Activated CD4-positive, alpha-beta T cell treated with anti-CD3 and anti-CD28 coated beads, Interleukin-2, amount 10 ng/mL, durations not matched to agents 7 days and 5 days (primary cell): ENCODE data around the gene PRR23E. TPM values are rescaled to one million over a fixed set of nuclear protein-coding genes. Genes with fewer than 3 reads are reported as not detected.
A peak's percentile ranks its signal among the peaks of the same experiment; 100 is the strongest.

ENCODE experiments used
- CTCF ChIA-PET: fragments of 350-600 bp; sonication (Branson Sonifier 250); formaldehyde crosslinking; loops from one replicate; lab custom pipeline; 2021; ENCODE audit warnings: antibody characterized with exemption; lab: Charles Lee
- POLR2A ChIA-PET: fragments of 350-600 bp; sonication (Branson Sonifier 250); formaldehyde crosslinking; loops from one replicate; lab custom pipeline; 2021; ENCODE audit warnings: antibody characterized with exemption; lab: Charles Lee
- DNase-seq: peaks from one replicate; pipeline ENCODE4 v3.0.0-alpha.2; 2020
- H3K27ac Mint-ChIP-seq: one replicate; pipeline ENCODE4 v1.8.0; 2021; ENCODE audit warnings: mild to moderate bottlenecking, moderate library complexity, mixed read lengths
- H3K27me3 Mint-ChIP-seq: one replicate; pipeline ENCODE4 v1.8.0; 2021; ENCODE audit warnings: mixed read lengths
- H3K36me3 Mint-ChIP-seq: one replicate; pipeline ENCODE4 v1.8.0; 2021; ENCODE audit warnings: low read depth, mixed read lengths
- H3K4me1 Mint-ChIP-seq: one replicate; pipeline ENCODE4 v1.8.0; 2021; ENCODE audit warnings: mixed read lengths
- H3K4me3 Mint-ChIP-seq: one replicate; pipeline ENCODE4 v1.8.0; 2021; ENCODE audit warnings: mild to moderate bottlenecking, moderate library complexity, mixed read lengths
- H3K9me3 Mint-ChIP-seq: one replicate; pipeline ENCODE4 v1.8.0; 2021; ENCODE audit warnings: mixed read lengths
- total RNA-seq, 2 experiments: library from RNA; stranded (reverse); gene quantifications; one replicate each; pipeline ENCODE4 v1.2.3, GENCODE V29; 2021

Gene PRR23E
- total RNA-seq, 2 experiments from 2014 or later = not detected

DNA sequence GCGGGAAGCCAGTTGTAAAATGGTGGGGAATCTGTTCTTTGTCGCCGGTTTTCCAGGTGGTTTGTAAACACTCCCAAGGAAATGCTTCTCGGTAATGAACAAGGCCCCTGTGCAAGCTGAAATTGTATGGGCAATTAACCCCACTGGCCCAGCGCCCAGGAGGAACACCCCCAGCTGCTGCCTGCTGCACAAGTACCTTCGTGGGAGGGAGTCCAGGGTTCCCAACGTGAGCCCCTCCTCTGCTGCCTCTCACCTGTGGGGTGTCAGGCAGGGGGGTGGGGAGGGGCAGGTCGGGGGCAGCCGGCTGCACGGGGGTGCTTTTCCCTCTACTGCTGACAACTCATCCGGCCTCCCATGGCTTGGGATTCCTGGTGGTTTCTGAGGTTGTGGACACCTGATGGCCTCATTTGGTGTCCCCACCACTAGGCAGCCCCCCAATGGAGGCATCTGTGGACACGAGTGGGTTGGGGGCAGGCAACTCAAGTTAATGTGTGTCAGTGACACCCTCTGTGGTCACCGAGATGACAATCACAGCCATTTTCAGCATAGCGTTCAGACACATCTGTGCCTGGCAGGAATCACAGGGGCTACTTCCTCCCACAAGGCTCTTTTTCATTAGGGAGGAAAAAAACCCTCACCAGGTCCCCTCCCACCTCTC is 35.6 kb upstream of the PRR23E start:
- Mint-ChIP-seq H3K27me3 (no peaks in the 10 kb centered on the region), H3K4me3 (no peak overlapping the region), H3K4me1 (no peaks in the 10 kb centered on the region), H3K36me3 (no peaks in the 10 kb centered on the region), H3K27ac (no peak overlapping the region), H3K9me3 (no peaks in the 10 kb centered on the region)
- ChIA-PET CTCF (no interaction called here), POLR2A (no interaction called here)
- no peak for DNase-seq

DNA sequence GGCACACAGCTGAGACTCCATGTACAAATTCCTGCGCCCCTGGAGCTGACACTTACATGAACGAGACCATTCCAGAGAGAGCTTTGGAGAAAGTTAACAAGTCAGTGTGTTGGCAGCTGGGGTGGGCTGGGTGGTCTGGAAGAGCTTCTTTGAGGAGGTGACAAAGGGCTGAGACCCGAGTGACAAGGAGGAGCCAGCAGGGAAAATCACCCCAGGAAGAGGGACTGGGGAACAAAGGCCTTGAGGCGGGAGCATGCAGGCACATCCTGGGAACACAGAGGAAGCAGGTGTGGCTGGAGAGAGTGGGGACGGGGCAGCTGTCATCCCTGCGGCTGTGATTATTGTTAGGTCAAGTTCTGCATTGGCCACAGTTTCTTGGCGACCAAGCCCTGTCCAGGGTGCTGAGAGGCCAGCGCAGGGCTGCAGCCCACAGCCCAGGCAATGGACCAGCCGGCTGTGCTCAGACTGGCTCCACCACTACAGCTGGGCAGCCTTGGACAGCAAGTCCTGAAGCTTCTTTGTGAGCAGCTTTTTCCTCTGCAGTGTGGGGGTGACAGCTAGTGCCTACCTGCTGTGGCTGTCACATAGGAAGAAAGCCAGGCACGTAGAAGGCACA is 34.2 kb upstream of the PRR23E start:
- POLR2A ChIA-PET = no interaction called here
- CTCF ChIA-PET = no interaction called here
- Mint-ChIP-seq H3K4me3 (no peak overlapping the region), H3K27ac (no peak overlapping the region), H3K4me1 (no peaks in the 10 kb centered on the region), H3K27me3 (no peaks in the 10 kb centered on the region), H3K9me3 (no peaks in the 10 kb centered on the region), H3K36me3 (no peaks in the 10 kb centered on the region)
- no peak for DNase-seq

DNA sequence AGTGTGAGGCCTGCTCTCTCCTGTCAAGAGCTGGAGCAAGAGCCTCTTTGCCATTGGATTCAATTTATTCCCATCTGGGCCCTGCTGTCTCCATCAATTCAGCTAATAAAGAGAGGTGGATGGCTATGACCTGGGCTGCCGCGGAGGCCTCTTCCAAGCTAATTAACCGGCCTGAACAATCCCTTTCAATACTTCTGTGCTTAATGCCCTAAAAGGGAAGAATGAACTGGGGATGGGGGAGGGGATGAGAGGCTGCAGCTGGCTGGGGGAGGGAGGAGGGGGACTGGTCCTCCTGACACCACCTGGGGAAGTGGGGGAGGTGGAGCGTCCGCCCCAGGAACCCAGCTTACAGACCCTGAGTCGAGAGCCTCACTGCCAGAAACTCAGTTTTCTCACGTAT is 33.4 kb upstream of the PRR23E start:
- H3K9me3 Mint-ChIP-seq = no peaks in the 10 kb centered on the region
- DNase-seq = no peak
- CTCF ChIA-PET = no interaction called here
- H3K36me3 Mint-ChIP-seq = no peaks in the 10 kb centered on the region
- H3K27ac Mint-ChIP-seq = no peak overlapping the region
- POLR2A ChIA-PET = no interaction called here
- no peaks in the 10 kb centered on the region for H3K4me1 Mint-ChIP-seq
- no peak overlapping the region for H3K4me3 Mint-ChIP-seq
- no peaks in the 10 kb centered on the region for H3K27me3 Mint-ChIP-seq

DNA sequence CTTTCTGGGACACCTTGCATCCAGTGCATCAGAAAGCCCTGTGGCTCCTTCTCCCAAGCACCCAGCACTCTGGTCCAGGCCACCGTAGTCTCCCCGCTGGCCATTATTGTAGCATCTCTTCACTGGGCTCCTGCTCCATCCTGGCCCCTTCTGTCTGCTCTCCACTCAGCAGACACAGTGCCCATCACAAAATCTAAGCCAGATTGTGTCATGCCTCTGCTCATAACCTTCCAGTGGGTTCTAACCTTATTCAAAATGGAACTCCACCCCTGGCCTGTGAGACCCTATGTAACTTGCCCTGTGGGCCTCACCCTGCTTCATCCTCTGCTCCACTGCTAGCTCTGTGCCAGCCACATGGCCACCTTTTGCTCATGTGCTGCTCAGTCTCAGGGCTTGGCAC is 31.7 kb upstream of the PRR23E start:
- Mint-ChIP-seq H3K36me3 (no peaks in the 10 kb centered on the region), H3K27ac (no peak overlapping the region), H3K4me1 (no peaks in the 10 kb centered on the region), H3K27me3 (no peaks in the 10 kb centered on the region), H3K4me3 (no peak overlapping the region), H3K9me3 (no peaks in the 10 kb centered on the region)
- CTCF ChIA-PET = no interaction called here
- DNase-seq = no peak
- POLR2A ChIA-PET = no interaction called here

DNA sequence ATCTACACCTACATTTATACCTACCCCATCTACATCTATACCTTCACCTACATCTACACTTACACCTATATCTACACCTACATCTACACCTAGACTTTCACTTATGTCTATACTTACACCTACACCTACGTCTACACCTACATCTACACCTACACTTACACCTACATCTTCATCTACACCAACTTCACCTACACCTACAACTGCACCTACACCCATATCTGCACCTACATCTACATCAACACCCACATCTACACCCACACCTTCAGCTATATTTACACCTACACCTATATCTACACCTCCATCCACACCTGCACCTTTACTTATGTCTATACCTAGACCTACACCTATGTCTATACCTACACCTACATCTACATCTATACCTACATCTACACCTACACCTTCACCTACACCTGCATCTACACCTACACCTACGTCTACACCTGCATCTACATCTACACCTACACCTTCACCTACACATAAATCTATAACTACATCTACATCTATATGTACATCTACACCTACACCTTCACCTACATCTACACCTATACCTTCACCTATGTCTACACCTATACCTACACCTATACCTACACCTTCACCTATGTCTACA is 30.9 kb upstream of the PRR23E start:
- CTCF ChIA-PET = interaction anchor here (0.8 kb wide), 1 partner anchor 24 kb away, joined by 4 read pairs; no protein-coding TSS in a partner anchor
- H3K4me3 Mint-ChIP-seq = no peak overlapping the region
- DNase-seq = no peak
- no peak overlapping the region for H3K27ac Mint-ChIP-seq
- no peaks in the 10 kb centered on the region for H3K9me3 Mint-ChIP-seq
- POLR2A ChIA-PET = no interaction called here
- no peaks in the 10 kb centered on the region for H3K36me3 Mint-ChIP-seq
- no peaks in the 10 kb centered on the region for H3K27me3 Mint-ChIP-seq
- H3K4me1 Mint-ChIP-seq = no peaks in the 10 kb centered on the region

DNA sequence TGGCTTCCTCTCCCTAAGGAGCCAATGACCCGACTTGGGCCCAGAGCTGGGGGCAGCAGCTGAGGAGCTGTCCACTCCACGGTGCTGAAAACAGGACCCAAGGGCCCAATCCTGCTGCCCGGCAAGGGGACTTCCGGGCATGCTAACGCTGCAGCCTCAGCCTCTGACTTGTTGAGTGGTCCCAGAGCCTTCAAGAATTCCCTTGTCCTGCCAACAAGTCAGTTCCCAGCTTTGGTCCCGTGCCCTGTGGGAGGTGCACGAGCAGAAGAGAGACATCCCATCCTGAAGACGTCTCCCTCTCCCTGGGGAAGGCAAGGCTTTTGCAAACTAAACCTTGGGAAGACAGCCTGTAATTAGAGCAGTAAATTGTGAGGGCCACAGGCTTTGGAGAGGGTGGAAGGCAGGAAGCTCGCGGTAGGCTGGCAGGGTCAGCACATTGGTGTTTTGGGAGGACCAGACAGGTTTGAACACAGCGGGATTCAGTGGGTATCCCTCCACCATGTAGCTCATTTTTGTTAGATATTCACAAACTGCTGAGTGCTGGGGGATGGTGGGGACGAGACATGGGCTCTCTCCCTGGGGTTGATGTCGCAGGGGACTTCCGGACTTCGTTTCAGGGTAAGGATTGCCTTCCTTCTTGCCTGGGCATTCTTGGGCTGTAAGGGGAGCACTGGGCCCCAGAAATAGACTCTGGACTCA is 29.8 kb upstream of the PRR23E start:
- H3K36me3 Mint-ChIP-seq = no peaks in the 10 kb centered on the region
- DNase-seq = peak; percentile 8
- H3K9me3 Mint-ChIP-seq = no peaks in the 10 kb centered on the region
- POLR2A ChIA-PET = no interaction called here
- CTCF ChIA-PET = interaction anchor here (0.6 to 0.8 kb wide), 2 partner anchors 25 to 1499 kb away, joined by 3 to 4 read pairs; no protein-coding TSS in a partner anchor
- no peaks in the 10 kb centered on the region for H3K4me1 Mint-ChIP-seq
- no peaks in the 10 kb centered on the region for H3K27me3 Mint-ChIP-seq
- H3K4me3 Mint-ChIP-seq = no peak overlapping the region
- no peak overlapping the region for H3K27ac Mint-ChIP-seq

DNA sequence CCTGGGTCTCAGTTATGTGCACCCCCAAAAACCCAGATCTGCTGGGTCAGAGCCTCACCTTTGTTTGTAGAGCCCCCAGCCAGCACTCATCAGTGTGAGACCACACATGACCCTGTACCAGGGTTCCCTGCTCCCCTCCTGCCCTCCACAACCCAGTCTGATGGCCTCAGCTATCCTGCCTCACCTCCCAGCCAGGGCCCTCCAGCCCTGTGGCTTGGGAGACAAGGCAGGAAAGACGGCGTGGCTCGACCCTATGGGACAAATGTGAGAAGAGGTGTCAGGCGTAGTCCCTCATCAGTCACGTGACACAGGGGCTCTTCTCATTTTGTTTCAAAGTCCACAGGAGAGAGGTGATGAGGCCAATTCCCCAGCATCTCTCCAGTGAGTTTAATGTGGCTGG is 28.3 kb upstream of the PRR23E start:
- Mint-ChIP-seq H3K9me3 (no peaks in the 10 kb centered on the region), H3K4me1 (no peaks in the 10 kb centered on the region), H3K27me3 (no peaks in the 10 kb centered on the region), H3K27ac (no peak overlapping the region), H3K4me3 (no peak overlapping the region), H3K36me3 (no peaks in the 10 kb centered on the region)
- no peak for DNase-seq
- ChIA-PET POLR2A (no interaction called here), CTCF (no interaction called here)

DNA sequence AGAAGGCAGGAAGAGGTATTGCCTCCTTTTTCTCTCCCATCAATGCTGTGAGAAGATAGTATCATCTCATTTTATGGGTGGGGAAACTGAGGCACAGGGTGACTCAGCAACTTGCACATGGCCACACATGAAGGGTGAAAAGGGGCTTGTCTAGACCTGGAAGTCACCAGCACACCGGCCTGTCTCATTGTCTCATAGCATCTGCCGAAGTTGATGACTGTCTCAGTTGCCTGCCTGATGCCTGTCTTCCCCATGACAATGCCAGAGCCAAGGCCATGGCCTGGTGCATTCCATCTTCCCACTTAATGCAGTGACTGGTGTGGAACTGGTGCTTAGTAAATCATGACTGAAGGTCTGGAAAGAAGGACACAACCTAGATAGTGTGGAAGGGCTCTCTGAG is 27.9 kb upstream of the PRR23E start:
- no peak for DNase-seq
- H3K9me3 Mint-ChIP-seq = no peaks in the 10 kb centered on the region
- H3K4me3 Mint-ChIP-seq = no peak overlapping the region
- H3K4me1 Mint-ChIP-seq = no peaks in the 10 kb centered on the region
- ChIA-PET POLR2A (no interaction called here), CTCF (no interaction called here)
- H3K27me3 Mint-ChIP-seq = no peaks in the 10 kb centered on the region
- no peak overlapping the region for H3K27ac Mint-ChIP-seq
- H3K36me3 Mint-ChIP-seq = no peaks in the 10 kb centered on the region

DNA sequence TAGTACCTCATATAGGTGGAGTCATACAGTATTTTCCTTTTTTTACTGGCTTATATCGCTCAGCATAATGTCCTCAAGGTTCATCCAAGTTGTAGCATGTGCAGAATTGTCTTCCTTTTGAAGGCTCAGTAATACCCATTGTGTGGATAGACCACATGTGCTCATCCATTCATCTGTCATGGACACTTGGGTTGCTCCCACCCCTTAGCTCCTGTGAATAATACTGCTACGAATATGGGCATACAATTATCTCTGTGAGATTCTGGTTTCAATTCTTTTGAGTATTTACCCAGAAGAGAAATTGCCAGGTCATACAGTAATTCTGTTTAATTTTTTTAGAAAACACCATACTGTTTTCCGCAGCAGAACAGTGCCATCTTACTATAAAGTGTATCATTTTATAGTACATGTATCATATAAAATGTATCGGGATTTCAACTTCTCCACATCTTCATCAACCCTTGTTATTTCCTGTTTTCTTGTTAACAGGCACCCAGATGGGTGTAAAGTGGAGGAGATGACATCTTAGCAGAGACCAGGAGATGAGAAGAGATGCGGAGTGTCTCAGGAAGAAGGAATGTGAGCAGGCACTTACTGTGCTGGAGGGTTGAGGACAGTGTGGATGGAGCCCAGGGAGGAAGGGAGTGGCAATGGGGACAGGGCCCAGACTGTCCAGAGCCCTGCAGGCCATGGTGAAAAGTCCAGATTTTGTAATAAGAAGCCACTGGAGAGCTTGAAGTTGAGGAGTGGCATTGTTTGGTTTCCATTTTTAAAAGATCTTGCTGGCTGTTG is 27.0 kb upstream of the PRR23E start:
- no peak overlapping the region for H3K27ac Mint-ChIP-seq
- ChIA-PET POLR2A (no interaction called here), CTCF (no interaction called here)
- no peaks in the 10 kb centered on the region for H3K9me3 Mint-ChIP-seq
- H3K36me3 Mint-ChIP-seq = no peaks in the 10 kb centered on the region
- no peaks in the 10 kb centered on the region for H3K27me3 Mint-ChIP-seq
- no peak overlapping the region for H3K4me3 Mint-ChIP-seq
- H3K4me1 Mint-ChIP-seq = no peaks in the 10 kb centered on the region
- DNase-seq = no peak

DNA sequence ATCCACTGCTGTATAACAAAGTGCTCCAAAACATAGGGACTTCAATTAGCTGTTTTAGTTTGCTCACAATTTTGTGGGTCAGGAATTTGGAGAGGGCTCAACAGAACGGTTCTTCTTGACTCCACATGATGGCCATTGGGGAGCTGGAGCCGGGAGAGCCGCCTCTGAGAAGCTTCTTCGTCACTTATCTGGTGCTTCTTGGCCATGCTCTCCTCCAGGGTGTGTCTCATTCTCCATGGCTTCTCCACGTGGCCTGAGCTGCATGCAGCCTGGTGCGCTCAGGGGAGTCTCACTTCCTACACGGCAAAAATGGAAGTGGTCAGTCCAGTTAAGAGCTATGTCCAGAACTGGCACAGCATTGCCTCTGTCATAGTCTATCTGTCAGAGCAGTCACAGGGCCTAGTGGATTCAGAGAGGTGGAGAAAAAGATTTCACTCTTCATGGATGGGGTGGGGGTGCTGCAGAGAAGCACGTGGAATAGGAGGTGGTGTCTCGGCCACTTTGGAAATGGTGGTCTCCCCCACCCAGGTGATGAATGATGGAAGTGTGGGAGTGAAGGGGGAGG is 26.3 kb upstream of the PRR23E start:
- ChIA-PET POLR2A (no interaction called here), CTCF (no interaction called here)
- H3K27ac Mint-ChIP-seq = no peak overlapping the region
- no peaks in the 10 kb centered on the region for H3K27me3 Mint-ChIP-seq
- no peaks in the 10 kb centered on the region for H3K9me3 Mint-ChIP-seq
- DNase-seq = no peak
- H3K36me3 Mint-ChIP-seq = no peaks in the 10 kb centered on the region
- H3K4me1 Mint-ChIP-seq = no peaks in the 10 kb centered on the region
- no peak overlapping the region for H3K4me3 Mint-ChIP-seq

DNA sequence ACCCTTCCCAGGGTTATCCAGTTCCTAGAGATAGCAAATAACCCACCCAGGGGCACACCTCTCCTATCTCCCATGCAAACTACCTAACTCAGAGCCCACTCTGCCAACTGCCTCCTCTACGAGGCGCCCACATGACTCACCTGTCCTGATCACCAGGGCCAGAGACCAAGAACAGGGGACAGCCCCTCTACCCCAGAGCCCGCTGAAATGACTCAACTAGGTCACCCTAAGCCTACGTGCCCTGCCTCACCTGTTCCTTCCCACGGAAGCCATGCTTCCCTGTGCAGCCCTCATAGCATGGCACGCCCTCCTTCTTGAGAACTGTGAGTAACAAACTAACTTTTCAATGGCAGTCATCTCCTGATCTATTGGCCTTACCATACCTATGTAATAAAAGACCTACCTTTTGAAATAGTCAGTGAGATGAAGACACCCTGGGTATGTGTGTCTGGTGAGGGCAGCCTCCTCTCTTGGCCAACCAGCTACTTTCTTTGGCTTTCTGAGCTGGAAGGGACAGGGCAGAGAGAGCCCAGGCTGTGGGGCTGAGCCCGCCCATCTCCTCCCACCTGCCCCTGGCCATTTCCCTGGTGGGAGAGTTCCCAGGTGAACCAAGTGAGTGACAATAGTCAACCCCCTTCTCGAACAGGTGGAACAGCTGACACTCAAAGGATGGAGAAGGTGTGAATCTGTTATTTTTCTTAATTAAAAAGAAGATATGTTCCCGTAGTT is 25.5 kb upstream of the PRR23E start:
- H3K36me3 Mint-ChIP-seq = no peaks in the 10 kb centered on the region
- H3K27me3 Mint-ChIP-seq = no peaks in the 10 kb centered on the region
- H3K27ac Mint-ChIP-seq = no peak overlapping the region
- H3K9me3 Mint-ChIP-seq = no peaks in the 10 kb centered on the region
- H3K4me3 Mint-ChIP-seq = no peak overlapping the region
- CTCF ChIA-PET = no interaction called here
- POLR2A ChIA-PET = no interaction called here
- no peak for DNase-seq
- H3K4me1 Mint-ChIP-seq = no peaks in the 10 kb centered on the region

DNA sequence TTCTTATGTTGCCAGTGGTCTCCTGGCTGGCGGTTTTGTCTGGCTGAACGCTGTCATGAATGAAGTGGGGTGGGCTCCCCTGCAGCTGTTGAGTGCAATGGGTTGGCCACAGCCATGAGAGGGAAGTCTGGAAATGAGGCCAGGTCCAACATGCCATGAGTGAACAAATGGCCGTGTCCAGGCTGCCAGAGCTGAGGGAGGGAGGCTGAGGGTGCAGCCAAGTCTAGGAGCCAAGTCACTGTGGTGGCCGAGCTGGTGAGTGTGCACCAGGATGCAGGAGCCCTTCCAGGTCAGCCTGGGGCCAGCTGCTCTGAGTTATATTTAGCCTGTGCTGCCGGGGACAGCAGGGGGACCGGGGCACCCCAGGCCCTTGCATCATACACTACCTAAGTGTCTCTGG is 24.7 kb upstream of the PRR23E start:
- no peak overlapping the region for H3K27ac Mint-ChIP-seq
- H3K4me3 Mint-ChIP-seq = no peak overlapping the region
- ChIA-PET POLR2A (no interaction called here), CTCF (no interaction called here)
- DNase-seq = no peak
- H3K4me1 Mint-ChIP-seq = no peaks in the 10 kb centered on the region
- no peaks in the 10 kb centered on the region for H3K27me3 Mint-ChIP-seq
- no peaks in the 10 kb centered on the region for H3K9me3 Mint-ChIP-seq
- H3K36me3 Mint-ChIP-seq = no peaks in the 10 kb centered on the region
